SK-N-SH (cell line): ENCODE measurements around the gene AUTS2. TPM values are rescaled to one million over a fixed set of nuclear protein-coding genes. Genes with fewer than 3 reads are reported as not detected.

Experiments
- CTCF ChIA-PET: fragments of 300-600, 350-600 bp; formaldehyde crosslinking; extraction: SDS; loops from one replicate; lab custom pipeline; 2021; lab: Yijun Ruan, JAX
- POLR2A ChIA-PET: fragments of 350-600 bp; sonication (Branson Sonifier 250); formaldehyde crosslinking; extraction: SDS; loops from one replicate; lab custom pipeline; 2020; ENCODE audit warnings: antibody characterized with exemption, inconsistent platforms; lab: Yijun Ruan, JAX
- DNase-seq: peaks from one replicate; pipeline ENCODE4 v3.0.0; 2012
- H2AFZ ChIP-seq: fragments of 200-600 bp; sonication (generic); 2 replicates; pipeline ENCODE4 v1.8.1; 2016; ENCODE audit warnings: antibody characterized with exemption, mild to moderate bottlenecking, low read depth
- H3F3A ChIP-seq: fragments of 200-600 bp; sonication (generic); replicated peaks from 2 replicates; pipeline ENCODE3; 2016; ENCODE audit warnings: antibody characterized with exemption, mild to moderate bottlenecking; ENCODE audit not compliant: insufficient read depth
- H3K27ac ChIP-seq, 2 experiments: fragments of 200-500 bp in 1 of 2; fragments of 200-600 bp in 1 of 2; sonication (Bioruptor generic) in 1 of 2; sonication (generic), shearing (Covaris generic) in 1 of 2; 2 replicates each; pipeline versions ENCODE4 v1.5.1 to v1.6.1; 2014 to 2016; ENCODE audit warnings: low read depth in 2 of 2, inconsistent platforms in 1 of 2, low read length in 1 of 2, mild to moderate bottlenecking in 1 of 2, mixed read lengths in 1 of 2
- H3K27me3 ChIP-seq: fragments of 200-600 bp; sonication (generic), shearing (Covaris generic); 2 replicates; pipeline ENCODE4 v1.6.1; 2016; ENCODE audit warnings: mixed run types; ENCODE audit not compliant: insufficient read depth
- H3K36me3 ChIP-seq, 2 experiments: fragments of 200-500 bp in 1 of 2; fragments of 200-600 bp in 1 of 2; sonication (Bioruptor generic) in 1 of 2; sonication (generic) in 1 of 2; replicated peaks in 1 of 2; 2 replicates each; pipeline versions ENCODE3 to v1.5.1; 2014 to 2016; ENCODE audit warnings: low read length in 1 of 2, mild to moderate bottlenecking in 1 of 2; ENCODE audit not compliant: insufficient read depth in 2 of 2, control insufficient read depth in 1 of 2
- H3K4me1 ChIP-seq, 2 experiments: fragments of 200-500 bp in 1 of 2; fragments of 200-600 bp in 1 of 2; sonication (Bioruptor generic) in 1 of 2; sonication (generic), shearing (Covaris generic) in 1 of 2; 2 replicates each; pipeline versions ENCODE4 v1.5.1 to v1.6.1; 2014 to 2016; ENCODE audit warnings: low read depth in 1 of 2, low read length in 1 of 2, mixed run types in 1 of 2; ENCODE audit not compliant: insufficient read depth in 2 of 2, control insufficient read depth in 1 of 2
- H3K4me2 ChIP-seq: fragments of 200-600 bp; sonication (generic), shearing (Covaris generic); 2 replicates; pipeline ENCODE4 v1.6.1; 2017; ENCODE audit warnings: mixed run types
- H3K4me3 ChIP-seq, 2 experiments: fragments of 200-500 bp in 1 of 2; fragments of 200-600 bp in 1 of 2; sonication (Bioruptor generic) in 1 of 2; sonication (generic), shearing (Covaris generic) in 1 of 2; 2 replicates each; pipeline versions ENCODE4 v1.5.1 to v1.8.1; 2014 to 2016; ENCODE audit warnings: low read depth in 2 of 2, inconsistent platforms in 1 of 2, low read length in 1 of 2, mild to moderate bottlenecking in 1 of 2, mixed read lengths in 1 of 2, moderate library complexity in 1 of 2
- H3K79me2 ChIP-seq: fragments of 200-600 bp; sonication (generic); 2 replicates; pipeline ENCODE4 v1.8.1; 2017; ENCODE audit warnings: mild to moderate bottlenecking; ENCODE audit not compliant: insufficient read depth
- H3K9ac ChIP-seq: fragments of 200-600 bp; sonication (generic); 2 replicates; pipeline ENCODE4 v1.6.1; 2017; ENCODE audit warnings: mixed run types
- H3K9me2 ChIP-seq: fragments of 200-600 bp; sonication (generic); 2 replicates; pipeline ENCODE4 v1.6.1; 2017; ENCODE audit warnings: mixed run types
- H3K9me3 ChIP-seq: fragments of 200-600 bp; sonication (generic); 2 replicates; pipeline ENCODE4 v1.6.1; 2017; ENCODE audit warnings: mixed run types, mild to moderate bottlenecking, moderate library complexity
- H4K20me1 ChIP-seq: fragments of 200-600 bp; sonication (generic); 2 replicates; pipeline ENCODE4 v1.6.1; 2017; ENCODE audit warnings: mild to moderate bottlenecking, mixed run types; ENCODE audit not compliant: insufficient read depth
- CHD2 ChIP-seq: fragments of 150-350 bp; IDR thresholded peaks from 2 replicates; pipeline ENCODE4 v1.6.1; 2018; ENCODE audit warnings: low read length; ENCODE audit not compliant: partially characterized antibody
- MXI1 ChIP-seq: IDR thresholded peaks from 2 replicates; pipeline ENCODE4 v1.6.1; 2012; ENCODE audit warnings: mild to moderate bottlenecking, low read depth, low read length, improper control_type of control experiment
- RAD21 ChIP-seq: IDR thresholded peaks from 2 replicates; pipeline ENCODE4 v1.6.1; 2012; ENCODE audit warnings: mild to moderate bottlenecking, low read length
- RFX5 ChIP-seq: IDR thresholded peaks from 2 replicates; pipeline ENCODE4 v1.6.1; 2012; ENCODE audit warnings: mild to moderate bottlenecking, improper control_type of control experiment, low read length
- TCF12 ChIP-seq: IDR thresholded peaks from 2 replicates; pipeline ENCODE4 v1.4.0; 2012
- YY1 ChIP-seq: IDR thresholded peaks from 2 replicates; pipeline ENCODE4 v1.4.0; 2012; ENCODE audit warnings: low read depth, mild to moderate bottlenecking
- WGBS: methylation state at CpG from one replicate; pipeline ENCODE4 v1.1.6; 2017; ENCODE audit warnings: low lambda C conversion rate; 5-methylcytosine and 5-hydroxymethylcytosine counted together
- polyA plus RNA-seq, 3 experiments: library from polyadenylated mRNA; depleted of rRNA; stranded (reverse); fragments of >200 nt; gene quantifications; 2 replicates each; pipeline ENCODE4 v1.2.3, GENCODE V29; 2012
- TF ChIP-seq, protein P1 (sequence below): fragments of 150-350 bp; IDR thresholded peaks from 2 replicates; pipeline ENCODE4 v1.6.1; 2016; ENCODE audit warnings: mild to moderate bottlenecking, low read depth, low read length
- TF ChIP-seq, protein P2 (sequence below): IDR thresholded peaks from 2 replicates; pipeline ENCODE4 v1.6.1; 2012; ENCODE audit warnings: mild to moderate bottlenecking, low read depth, low read length, moderate library complexity
- TF ChIP-seq, protein P3 (sequence below): IDR thresholded peaks from 2 replicates; pipeline ENCODE4 v1.4.0; 2012; ENCODE audit warnings: low read depth
- TF ChIP-seq, protein P4 (sequence below): IDR thresholded peaks from 2 replicates; pipeline ENCODE4; 2012

AUTS2 gene
- polyA plus RNA-seq, 1 of the 3 experiments (the other 2 are of a cell fraction): 15.6 TPM

DNA sequence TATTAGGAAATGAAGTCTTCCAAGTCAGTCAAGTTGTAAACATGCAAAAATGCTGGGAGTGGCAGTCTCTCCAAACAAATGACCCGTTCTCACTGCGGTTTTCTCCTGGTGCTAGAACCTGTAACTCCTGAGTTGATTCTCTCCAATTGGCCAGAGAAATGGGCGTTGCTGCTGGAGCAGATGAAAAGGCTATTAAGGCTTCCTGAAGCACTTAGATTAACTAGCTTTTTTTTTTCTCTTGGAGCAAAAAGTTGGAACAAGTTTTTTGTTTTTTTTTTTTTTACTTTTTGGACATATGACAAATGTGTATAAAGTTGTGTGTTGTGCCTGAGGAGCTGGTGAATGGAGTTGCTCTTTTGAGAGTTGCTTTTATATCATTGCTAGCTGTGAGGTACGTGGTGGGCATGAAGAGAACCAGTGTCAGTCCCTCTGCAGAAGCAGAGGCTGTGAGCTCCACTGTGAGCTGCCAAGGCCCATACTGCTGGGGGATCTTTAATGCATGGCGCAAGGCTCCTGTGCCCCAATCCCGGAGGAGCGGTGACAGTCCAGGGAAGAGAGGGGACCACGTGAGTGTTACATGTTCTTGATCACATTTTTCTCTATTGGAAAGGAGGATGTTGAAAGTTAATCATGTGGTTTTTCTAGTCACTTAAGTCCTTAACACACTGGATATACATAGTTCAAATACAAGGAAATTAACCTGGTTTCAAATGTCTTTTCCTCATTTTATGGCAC, 1140.0 kb downstream of the AUTS2 start (continued):
- TF ChIP-seq, protein P1, sequence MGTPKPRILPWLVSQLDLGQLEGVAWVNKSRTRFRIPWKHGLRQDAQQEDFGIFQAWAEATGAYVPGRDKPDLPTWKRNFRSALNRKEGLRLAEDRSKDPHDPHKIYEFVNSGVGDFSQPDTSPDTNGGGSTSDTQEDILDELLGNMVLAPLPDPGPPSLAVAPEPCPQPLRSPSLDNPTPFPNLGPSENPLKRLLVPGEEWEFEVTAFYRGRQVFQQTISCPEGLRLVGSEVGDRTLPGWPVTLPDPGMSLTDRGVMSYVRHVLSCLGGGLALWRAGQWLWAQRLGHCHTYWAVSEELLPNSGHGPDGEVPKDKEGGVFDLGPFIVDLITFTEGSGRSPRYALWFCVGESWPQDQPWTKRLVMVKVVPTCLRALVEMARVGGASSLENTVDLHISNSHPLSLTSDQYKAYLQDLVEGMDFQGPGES: no peak
- TF ChIP-seq MXI1 (no peak), YY1 (no peak), TCF12 (no peak), CHD2 (no peak), RAD21 (no peak), RFX5 (no peak)
- TF ChIP-seq, protein P2, sequence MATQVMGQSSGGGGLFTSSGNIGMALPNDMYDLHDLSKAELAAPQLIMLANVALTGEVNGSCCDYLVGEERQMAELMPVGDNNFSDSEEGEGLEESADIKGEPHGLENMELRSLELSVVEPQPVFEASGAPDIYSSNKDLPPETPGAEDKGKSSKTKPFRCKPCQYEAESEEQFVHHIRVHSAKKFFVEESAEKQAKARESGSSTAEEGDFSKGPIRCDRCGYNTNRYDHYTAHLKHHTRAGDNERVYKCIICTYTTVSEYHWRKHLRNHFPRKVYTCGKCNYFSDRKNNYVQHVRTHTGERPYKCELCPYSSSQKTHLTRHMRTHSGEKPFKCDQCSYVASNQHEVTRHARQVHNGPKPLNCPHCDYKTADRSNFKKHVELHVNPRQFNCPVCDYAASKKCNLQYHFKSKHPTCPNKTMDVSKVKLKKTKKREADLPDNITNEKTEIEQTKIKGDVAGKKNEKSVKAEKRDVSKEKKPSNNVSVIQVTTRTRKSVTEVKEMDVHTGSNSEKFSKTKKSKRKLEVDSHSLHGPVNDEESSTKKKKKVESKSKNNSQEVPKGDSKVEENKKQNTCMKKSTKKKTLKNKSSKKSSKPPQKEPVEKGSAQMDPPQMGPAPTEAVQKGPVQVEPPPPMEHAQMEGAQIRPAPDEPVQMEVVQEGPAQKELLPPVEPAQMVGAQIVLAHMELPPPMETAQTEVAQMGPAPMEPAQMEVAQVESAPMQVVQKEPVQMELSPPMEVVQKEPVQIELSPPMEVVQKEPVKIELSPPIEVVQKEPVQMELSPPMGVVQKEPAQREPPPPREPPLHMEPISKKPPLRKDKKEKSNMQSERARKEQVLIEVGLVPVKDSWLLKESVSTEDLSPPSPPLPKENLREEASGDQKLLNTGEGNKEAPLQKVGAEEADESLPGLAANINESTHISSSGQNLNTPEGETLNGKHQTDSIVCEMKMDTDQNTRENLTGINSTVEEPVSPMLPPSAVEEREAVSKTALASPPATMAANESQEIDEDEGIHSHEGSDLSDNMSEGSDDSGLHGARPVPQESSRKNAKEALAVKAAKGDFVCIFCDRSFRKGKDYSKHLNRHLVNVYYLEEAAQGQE: no peak
- TF ChIP-seq, protein P3, sequence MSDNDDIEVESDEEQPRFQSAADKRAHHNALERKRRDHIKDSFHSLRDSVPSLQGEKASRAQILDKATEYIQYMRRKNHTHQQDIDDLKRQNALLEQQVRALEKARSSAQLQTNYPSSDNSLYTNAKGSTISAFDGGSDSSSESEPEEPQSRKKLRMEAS: no peak

DNA sequence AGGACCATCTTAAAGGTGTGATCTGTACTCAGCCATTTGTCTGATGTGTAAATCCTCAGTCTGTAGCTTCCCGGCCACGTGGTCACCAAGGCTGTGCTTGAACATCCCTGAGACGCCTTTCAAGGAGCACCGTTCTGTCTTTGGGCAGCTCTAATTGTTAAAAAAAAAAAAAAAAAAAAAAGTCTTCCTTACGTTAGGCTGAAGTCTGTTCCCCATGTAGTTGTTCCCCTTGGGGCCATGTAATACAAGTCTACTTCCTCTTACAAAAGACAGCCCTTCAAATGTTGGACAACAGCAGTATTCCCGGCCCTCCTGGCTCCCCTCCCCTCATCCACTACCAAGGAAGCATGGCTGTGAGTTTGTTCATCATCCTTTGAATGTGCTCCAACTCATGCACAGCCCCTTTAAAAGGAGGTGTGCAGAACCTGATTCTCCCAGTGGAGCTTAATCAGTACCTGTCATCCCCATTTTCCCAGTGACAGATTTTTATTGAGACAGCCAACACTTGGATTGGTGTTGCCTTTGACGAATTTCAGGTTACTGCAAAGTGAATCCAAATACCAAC, 1141.5 kb downstream of the AUTS2 start:
- POLR2A ChIA-PET: interaction anchor here (1.0 kb wide), 1 partner anchor 10 kb away, joined by 3 read pairs; no protein-coding TSS in a partner anchor
- Histone ChIP-seq H3K9ac (no peak overlapping the region), H3K36me3 (peaks cover 0 to 5% of the 10 kb centered on the region in 2 experiments), H3K4me3 (no peak overlapping the region), H3K27ac (no peak overlapping the region), H3K9me2 (no peaks in the 10 kb centered on the region), H3K27me3 (no peaks in the 10 kb centered on the region), H3F3A (peaks cover 18% of the 10 kb centered on the region), H3K9me3 (no peaks in the 10 kb centered on the region), H3K79me2 (peaks cover 99% of the 10 kb centered on the region), H4K20me1 (peaks cover 90% of the 10 kb centered on the region), H2AFZ (no peak overlapping the region), H3K4me2 (no peak overlapping the region), H3K4me1 (peaks cover 21% of the 10 kb centered on the region in 2 experiments)
- CTCF ChIA-PET: interaction anchor here (1.2 kb wide), 1 partner anchor 41 kb away, joined by 4 read pairs; no protein-coding TSS in a partner anchor
- DNase-seq: no peak
- TF ChIP-seq, protein P4, sequence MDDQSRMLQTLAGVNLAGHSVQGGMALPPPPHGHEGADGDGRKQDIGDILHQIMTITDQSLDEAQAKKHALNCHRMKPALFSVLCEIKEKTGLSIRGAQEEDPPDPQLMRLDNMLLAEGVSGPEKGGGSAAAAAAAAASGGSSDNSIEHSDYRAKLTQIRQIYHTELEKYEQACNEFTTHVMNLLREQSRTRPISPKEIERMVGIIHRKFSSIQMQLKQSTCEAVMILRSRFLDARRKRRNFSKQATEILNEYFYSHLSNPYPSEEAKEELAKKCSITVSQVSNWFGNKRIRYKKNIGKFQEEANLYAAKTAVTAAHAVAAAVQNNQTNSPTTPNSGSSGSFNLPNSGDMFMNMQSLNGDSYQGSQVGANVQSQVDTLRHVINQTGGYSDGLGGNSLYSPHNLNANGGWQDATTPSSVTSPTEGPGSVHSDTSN: 0 out of 2 replicates have a peak, but pooled peaks have one; percentile 5
- no peak for TF ChIP-seq MXI1
- 88% methylated on average over 7 of the region's 7 CpGs for WGBS
